ENCODE measurements around the gene CLNS1A. TPM values are rescaled to one million over a fixed set of nuclear protein-coding genes. Genes with fewer than 3 reads are reported as not detected.

The CLNS1A gene
- total and polyA plus RNA-seq, 2 experiments from 2014 or later: 160 to 204 TPM

GRCh38 chr11:77592727-77593126 is 44.9 kb downstream of the CLNS1A start:
- Histone ChIP-seq H4K20me1 (replicated peaks; ENCODE audit: insufficient read depth) (no peaks in the 10 kb centered on the region), H3K4me1 (ENCODE audit: insufficient read depth) (peaks cover 12% of the 10 kb centered on the region; the same call in 1 of the 2 replicates), H3K27me3 (ENCODE audit: insufficient read depth) (peaks cover 20% of the 10 kb centered on the region), H3K4me2 (no peak overlapping the region), H3K4me3 (no peak overlapping the region), H2AFZ (no peak overlapping the region), H3F3A (replicated peaks; ENCODE audit: low read depth) (peaks cover 14% of the 10 kb centered on the region; the same call in 1 of the 2 replicates), H3K79me2 (replicated peaks; ENCODE audit: insufficient read depth) (no peaks in the 10 kb centered on the region), H3K27ac (ENCODE audit: low read depth) (no peak overlapping the region), H3K9me2 (ENCODE audit: insufficient read depth) (no peaks in the 10 kb centered on the region), H3K36me3 (ENCODE audit: insufficient read depth) (no peaks in the 10 kb centered on the region)
- peaks cover 8% of the 10 kb centered on the region for H3K4me1 Mint-ChIP-seq
- H3K4me3 Mint-ChIP-seq: no peak overlapping the region
- H3K9me3 Mint-ChIP-seq: no peaks in the 10 kb centered on the region
- no peak overlapping the region for H3K27ac Mint-ChIP-seq
- peaks cover 23% of the 10 kb centered on the region for H3K27me3 Mint-ChIP-seq (ENCODE audit: insufficient read depth, low read depth, poor library complexity)
- TF ChIP-seq EZH2 (IDR thresholded peaks at IDR 0.05; ENCODE audit: low read depth, unreplicated experiment) (no peak), ZNF114 (CRISPR knock-in tag; IDR thresholded peaks at IDR 0.05) (no peak), STAT1 (IDR thresholded peaks at IDR 0.05; ENCODE audit: unreplicated experiment) (no peak), ZNF331 (CRISPR knock-in tag; IDR thresholded peaks at IDR 0.05; ENCODE audit: low read depth) (no peak), CTCF (conservative IDR thresholded peaks at IDR 0.05; ENCODE audit: low read depth in 2 of 2) (no peak), NANOG (IDR thresholded peaks at IDR 0.05; ENCODE audit: borderline replicate concordance) (no peak)
- TF ChIP-seq, protein P1, sequence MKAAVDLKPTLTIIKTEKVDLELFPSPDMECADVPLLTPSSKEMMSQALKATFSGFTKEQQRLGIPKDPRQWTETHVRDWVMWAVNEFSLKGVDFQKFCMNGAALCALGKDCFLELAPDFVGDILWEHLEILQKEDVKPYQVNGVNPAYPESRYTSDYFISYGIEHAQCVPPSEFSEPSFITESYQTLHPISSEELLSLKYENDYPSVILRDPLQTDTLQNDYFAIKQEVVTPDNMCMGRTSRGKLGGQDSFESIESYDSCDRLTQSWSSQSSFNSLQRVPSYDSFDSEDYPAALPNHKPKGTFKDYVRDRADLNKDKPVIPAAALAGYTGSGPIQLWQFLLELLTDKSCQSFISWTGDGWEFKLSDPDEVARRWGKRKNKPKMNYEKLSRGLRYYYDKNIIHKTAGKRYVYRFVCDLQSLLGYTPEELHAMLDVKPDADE (IDR thresholded peaks at IDR 0.05): no peak
- no peaks in the 10 kb centered on the region; the same call in 2 of the 3 replicates for H3K36me3 Mint-ChIP-seq (ENCODE audit: low read depth)
- no peak for ATAC-seq
- no peak for DNase-seq (ENCODE audit: low spot score)

- TF ChIP-seq STAT1 (IDR thresholded peaks at IDR 0.05; ENCODE audit: unreplicated experiment): no peak
- TF ChIP-seq CTCF (conservative IDR thresholded peaks at IDR 0.05; ENCODE audit: low read depth in 2 of 2): peak in 1 of 2 experiments; percentile 31; a peak in 1 of 4 replicates
- Mint-ChIP-seq H3K4me3 (peak overlapping the region; percentile 86), H3K27me3 (ENCODE audit: insufficient read depth, low read depth, poor library complexity) (peaks cover 23% of the 10 kb centered on the region), H3K9me3 (peaks cover 11% of the 10 kb centered on the region; the same call in 2 of the 3 replicates), H3K27ac (no peak overlapping the region), H3K36me3 (ENCODE audit: low read depth) (peaks cover 10% of the 10 kb centered on the region), H3K4me1 (peaks cover 8% of the 10 kb centered on the region)
- no peaks in the 10 kb centered on the region for H4K20me1 ChIP-seq (replicated peaks; ENCODE audit: insufficient read depth)
- H3K4me3 ChIP-seq: peak overlapping the region; percentile 88
- H2AFZ ChIP-seq: peak overlapping the region; percentile 100
- peaks cover 14% of the 10 kb centered on the region; the same call in 1 of the 2 replicates for H3F3A ChIP-seq (replicated peaks; ENCODE audit: low read depth)
- H3K36me3 ChIP-seq (ENCODE audit: insufficient read depth): no peaks in the 10 kb centered on the region
- H3K4me2 ChIP-seq: peak overlapping the region; percentile 99
- DNase-seq (ENCODE audit: low spot score): peak; percentile 76
- ATAC-seq: peak; percentile 48
- H3K27ac ChIP-seq (ENCODE audit: low read depth): no peak overlapping the region
- H3K27me3 ChIP-seq (ENCODE audit: insufficient read depth): peaks cover 20% of the 10 kb centered on the region
- H3K79me2 ChIP-seq (replicated peaks; ENCODE audit: insufficient read depth): no peaks in the 10 kb centered on the region
- peaks cover 12% of the 10 kb centered on the region; the same call in 1 of the 2 replicates for H3K4me1 ChIP-seq (ENCODE audit: insufficient read depth)
- no peaks in the 10 kb centered on the region for H3K9me2 ChIP-seq (ENCODE audit: insufficient read depth)
Measured at GRCh38 chr11:77590194-77590782, 47.3 kb downstream of the CLNS1A start.
